ENCODE data around the gene LIN7C.

Gene LIN7C

DNA sequence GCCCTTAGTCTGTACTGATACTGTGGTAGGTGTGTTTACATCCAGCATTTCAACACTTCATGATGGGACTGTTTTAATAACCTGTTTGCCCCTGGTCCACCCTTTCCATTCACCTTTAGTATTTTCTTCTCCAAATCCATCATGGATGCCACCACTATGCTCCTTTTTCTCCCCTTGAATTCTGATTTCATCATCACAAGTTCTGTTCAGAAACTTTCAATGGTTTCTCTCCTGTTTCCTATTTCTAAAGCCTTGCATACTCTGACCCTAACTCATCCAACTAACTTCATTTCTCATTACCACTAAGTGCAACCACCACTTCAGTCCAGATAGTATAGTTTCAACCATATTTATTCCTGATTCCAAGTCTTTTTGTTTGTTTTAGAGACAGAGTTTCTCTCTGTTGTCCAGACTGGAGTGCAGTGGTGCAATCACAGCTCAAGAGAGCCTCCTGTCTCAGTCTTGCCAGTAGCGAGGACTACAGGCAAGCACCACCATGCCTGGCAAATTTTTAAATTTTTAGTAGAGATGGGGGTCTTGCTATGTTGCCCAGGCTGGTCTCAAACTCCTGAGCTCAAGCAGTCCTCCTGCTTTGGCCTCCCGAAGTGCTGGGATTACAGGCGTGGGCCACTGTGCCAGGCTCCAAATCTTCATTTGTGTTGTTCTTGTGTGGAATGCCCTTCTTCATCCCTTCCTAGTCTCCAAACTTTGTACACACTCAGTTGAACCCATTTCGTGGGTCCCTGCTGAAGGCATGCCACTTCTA lies 1.2 kb upstream of the LIN7C start:
- DNase-seq, result peak; percentile 12 to 29

DNA sequence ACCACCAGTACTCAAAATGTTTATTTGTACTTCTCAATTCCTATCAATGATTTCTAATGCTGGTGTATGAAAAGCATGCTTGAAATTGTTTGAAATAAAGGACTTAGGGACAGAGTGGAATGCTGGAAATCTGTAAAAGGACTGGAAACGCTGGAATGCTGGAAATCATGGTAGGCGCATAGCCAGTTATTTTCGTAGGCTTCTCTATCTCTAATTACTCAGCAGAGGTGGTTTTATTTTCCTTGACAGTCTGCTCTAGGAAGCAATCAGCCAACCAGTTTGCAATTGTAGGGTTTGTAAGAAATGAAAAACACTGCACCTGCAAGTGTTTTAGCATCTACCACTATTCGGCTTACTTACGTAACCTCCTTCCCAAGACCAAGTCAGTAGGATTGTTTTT lies 788 bp downstream of the LIN7C start:
- DNase-seq, result no peak

DNA sequence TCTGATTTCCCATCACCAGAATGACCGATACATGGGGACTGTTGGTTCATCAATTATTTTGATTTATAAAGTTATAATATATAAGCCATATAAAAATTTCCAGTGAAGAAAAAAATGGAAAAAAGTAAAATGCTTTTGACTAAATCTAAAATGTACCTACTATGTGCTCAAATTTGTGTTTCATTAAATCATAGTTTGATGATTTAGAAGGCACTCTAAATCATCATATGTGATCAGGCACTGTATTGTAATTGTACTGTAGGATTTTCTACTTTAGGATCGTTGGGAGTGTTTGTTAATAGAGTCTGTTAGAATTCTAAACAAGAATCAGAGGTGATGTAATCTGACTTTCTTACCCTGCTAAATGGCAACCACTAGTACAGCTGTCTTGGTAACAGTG lies 2.4 kb downstream of the LIN7C start:
- DNase-seq, result no peak

DNA sequence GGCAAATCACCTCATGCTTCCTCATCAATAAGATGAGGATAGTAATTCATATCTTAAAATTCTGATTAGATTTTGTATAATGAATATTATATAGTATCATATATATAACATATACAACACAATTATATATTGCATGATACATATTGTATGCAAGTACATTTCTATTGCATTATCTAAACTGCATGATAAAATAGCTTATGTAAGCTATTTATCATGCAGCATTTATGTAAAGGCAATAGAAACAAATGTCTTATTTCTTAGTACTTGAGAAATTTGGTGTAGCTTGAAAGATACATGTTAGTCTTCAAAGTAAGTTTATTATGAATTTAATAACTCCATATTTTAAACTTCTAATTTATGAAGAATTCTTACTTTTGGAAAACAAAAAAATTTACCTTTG lies 5.5 kb downstream of the LIN7C start:
- no peak for DNase-seq

DNA sequence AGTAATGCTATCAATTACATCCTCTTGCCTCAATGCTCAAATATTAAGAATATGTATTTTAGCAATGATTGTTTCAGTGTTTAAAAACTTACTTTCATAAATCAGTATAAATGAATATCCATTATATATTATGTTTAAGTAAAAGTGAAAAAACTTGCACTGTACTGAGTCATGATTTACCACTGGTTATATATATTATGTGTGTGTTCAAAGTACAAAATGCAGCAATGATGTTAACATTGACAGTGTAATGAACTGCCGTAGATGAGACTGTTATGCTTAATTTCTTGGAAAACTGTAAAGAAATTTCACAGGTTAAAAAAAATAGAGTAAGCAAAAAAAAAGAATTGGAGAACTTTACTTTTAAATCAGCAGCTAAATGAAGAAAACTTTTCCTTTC lies 8.7 kb downstream of the LIN7C start:
- DNase-seq, result no peak

DNA sequence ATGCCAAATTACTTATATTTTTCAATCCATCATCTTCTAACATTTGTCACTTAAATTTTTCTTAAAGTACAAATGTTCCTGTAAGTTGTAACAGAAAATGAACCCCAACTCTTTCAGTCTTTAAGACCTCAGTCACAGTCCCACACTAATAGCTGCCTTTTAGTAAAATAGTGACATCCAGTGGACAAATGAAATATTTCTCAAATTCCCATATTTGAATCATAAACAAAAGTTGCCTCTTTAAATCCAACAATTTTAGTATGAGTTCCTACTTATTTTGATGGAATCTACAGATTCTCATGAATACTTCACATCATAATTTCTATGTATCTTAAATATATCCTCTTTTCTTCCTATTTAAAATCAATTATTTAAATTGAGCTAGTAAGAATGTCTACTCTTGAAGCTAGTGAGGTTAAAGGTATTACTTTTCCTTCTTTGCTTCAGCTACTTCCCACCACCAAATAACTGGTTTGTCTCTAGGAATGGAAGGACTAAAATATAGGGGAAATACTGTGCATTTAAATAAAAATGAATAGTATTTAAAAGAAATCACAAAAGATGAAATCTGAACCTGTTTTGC lies 9.2 kb downstream of the LIN7C start:
- peak; percentile 43 to 52 for DNase-seq

DNA sequence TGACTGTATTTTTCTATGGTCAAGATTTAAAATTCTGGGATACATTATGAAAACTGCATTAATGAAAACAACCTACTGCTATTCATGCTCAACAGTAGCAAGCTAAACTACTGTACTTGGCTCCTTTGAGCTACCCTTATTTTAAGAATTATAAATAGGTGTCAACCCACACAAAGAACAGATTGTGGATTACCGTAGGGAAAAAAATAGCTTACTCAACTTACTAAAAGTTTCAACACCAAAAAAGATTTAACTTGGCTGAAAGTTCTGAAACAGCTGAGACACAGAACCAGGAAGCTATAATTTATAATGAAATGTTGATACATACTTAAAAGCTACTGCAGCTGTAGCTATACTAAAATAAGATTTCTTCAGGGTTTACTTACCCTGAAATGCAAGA lies 10.1 kb downstream of the LIN7C start:
- no peak for DNase-seq

DNA sequence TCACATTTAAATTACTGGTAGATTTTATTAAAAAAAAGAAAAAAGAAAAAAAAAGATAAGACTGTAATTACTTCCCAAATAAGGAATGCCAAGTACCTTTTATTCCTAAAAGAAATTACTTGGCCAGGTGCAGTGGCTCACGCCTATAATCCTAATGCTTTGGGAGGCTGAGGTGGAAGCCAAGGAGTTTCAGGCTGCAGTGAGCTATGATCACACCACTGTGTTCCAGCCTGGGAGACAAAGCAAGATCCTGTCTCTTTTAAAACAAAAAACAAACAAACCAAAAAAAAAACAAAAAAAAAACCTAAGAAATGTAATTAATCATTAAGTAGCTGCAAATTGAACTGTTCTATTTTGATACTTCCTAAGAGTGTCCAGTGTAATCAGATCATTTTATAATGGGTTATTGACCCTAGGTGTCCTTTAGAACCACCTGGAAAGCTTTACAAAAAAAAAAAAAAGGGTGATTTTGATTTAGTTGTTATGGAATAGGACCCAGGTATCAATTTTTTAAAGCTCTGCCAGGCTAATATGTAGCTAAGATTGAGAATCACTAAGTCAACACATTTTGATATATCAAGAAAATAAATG lies 10.8 kb downstream of the LIN7C start:
- no peak for DNase-seq

DNA sequence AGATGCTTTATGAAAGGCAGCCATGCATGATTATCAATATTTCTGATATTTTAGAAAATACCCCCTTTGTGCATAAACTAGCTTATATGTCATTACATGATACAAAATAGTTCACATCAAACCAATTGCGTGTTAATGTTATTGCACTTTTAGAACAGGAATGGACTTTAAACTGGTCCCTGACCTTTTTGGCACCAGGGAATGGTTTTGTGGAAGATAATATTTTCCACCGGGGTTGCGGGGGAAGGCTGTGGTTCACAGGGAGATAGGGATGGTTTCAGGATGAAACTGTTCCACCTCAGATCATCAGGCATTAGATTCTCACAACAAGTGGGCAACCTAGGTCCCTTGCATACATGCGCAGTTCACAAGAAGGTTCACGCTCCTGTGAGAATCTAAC lies 17.5 kb downstream of the LIN7C start:
- no peak for DNase-seq

DNA sequence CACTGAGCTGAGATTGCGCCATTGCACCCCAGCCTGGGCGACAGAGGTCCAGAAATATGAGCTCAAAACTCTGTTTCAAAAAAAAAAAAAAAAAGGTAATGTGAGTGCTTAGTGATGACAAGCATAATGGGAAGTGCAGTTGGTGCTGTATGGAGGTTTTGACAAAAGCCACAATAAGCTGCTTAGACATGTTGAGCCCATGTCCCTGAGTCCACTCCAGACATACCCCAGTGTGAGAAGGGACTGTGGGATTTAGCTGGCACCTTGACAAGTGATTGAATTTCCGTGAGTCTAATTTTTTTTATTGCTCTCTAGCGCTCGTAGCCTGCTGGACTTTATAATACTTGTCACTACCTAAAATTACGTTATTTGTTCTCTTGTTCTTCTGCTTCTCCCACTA lies 18.9 kb downstream of the LIN7C start:
- no peak for DNase-seq

DNA sequence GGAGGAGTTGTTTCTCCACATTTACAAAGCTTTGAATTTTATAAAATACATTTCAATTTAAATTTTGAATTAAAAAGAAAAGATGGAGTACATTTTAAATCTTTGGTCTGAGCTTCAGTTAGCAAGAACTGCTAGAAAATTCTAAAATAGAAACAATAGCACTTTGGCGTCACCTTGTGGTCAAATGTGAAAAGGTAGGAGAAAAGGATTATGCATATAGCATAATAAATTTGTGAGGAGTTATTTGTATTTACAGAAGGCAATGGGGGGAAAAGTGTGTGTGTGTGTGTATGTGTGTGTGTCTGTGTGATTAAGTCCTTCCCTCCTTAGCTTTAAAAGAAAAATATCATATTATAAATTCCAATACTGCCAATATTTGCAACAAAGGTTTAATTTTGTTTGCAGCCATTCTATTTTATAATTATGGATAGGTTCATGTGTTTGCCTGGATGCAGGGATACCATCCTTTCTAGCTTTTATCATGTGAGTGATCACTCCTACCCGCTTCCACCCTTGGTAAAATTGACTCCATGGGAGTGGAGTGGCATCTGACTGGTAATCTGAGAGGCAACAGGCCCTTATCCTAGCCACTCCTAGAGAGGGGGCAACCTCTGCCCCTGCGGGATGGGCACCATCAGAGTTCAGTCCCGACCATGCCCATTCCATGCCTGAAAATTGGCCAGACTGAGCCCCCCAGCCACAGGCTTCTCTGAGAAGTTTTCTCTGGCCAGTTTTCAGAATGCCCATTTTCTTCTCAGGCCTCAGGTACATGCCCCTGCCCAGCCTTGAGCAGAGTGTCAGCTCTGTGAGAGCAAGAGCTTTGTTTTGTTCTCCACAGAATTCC lies 20.4 kb downstream of the LIN7C start:
- DNase-seq, result peak; percentile 29 to 45

DNA sequence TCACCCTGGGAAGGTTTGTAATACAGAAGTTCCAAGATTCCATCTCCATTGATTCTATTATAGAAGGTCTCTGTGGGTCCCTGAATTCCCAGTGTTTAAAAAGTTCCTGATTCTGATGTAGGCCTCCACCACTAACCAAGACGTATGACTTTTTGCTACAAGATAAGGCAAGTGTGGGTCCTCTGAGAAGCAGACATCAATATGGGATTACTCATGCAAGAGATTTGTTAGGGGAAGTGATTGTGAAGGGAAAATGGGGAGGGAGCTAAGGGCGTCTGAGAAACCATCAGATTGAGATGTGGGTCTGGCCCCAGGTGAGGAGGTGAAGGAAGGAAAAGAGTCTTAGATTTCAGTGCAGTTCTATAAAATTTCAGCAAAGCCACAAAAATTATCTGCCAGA lies 23.8 kb downstream of the LIN7C start:
- DNase-seq, result no peak

DNA sequence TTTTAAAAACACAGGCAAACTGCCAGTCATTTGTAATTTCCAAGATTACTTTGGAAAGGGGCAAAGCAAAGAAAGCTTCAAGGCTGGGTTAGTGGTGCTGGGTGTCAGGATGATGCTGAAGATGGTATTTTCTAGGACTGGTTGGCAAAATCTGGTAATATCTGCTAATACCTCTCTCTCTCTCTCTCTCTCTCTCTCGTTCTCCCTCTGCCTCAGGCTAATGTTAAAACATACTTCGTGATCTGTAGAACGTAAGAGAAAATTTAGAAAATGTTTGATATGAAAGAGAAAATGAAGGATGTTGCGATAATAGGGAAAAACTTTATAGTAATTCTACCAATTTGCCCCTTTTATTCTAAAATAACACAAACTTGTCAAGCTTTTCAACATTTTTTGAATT lies 24.6 kb downstream of the LIN7C start:
- no peak for DNase-seq

DNA sequence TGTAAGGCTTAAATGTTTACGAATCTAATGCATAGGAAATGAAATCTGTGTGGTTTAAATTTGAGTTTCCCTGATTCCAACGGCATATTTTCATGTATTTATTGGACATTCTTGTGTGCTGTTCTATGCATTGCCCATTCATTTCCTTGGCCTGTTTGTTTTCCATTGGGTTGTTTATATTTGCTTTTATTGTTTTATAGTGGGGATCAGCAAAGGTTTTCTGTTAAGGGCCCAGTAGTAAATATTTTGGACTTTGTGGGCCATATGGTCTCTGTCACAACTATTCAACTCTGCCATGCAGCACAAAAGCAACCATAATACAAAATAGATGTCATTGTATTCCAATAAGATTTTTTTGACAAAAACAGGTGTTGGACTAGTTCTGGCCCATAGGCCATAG lies 28.7 kb downstream of the LIN7C start:
- DNase-seq, result no peak

DNA sequence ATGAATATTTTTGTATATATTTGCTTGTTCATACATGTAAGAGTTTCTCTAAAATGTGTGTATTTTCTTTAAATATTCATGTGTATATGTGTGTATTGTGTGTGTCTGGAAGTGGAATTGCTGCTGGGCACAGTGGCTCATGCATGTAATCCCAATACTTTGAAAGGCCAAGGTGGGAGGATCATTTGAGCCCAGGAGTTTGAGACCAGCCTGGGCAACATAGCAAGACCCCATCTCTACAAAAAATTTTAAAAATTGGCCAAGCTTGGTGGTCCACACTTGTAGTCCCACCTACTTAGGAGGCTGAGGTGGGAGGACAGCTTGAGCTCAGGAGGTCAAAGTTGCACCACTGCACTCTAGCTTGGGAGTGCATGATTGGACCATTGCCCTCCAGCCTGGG lies 29.3 kb downstream of the LIN7C start:
- DNase-seq, result no peak

DNA sequence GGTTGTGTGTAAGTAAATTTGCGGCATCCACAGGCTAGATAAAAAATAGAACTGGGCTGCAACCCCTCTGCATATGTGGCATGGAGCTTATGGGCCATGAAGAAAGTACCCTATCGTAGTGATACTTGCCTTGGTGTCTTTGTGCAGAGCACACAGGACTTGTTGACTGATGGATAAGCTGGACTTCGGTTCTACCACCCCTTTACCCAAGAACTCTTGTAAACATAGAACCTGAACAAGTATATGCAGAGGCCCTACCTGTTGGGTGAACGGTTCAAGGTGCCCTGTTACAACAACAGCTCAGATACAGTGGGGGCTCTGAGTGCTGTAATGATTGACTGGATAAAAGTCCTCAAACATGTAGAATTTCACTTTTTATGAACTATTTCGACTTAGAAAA lies 30.9 kb downstream of the LIN7C start:
- no peak for DNase-seq

DNA sequence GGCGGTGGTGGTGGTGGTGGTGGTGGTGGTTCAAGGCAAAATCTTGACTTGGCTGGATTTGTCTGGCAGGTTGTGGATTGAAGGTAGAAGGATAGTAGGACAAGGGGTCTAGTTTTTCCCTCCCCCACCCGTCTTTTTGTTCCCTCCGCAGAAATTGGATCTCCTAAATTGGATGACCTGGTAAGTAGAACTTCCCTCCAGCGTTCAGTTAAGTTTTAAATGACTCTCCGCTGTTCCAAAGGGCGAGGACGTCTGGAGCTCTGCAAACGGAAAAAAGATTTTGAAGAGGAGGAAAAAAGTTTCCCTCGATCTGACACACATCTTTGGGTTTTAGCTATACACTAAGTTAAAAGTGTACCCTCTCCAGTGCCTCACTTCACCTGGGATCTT lies 33.6 kb downstream of the LIN7C start:
- DNase-seq, result no peak

DNA sequence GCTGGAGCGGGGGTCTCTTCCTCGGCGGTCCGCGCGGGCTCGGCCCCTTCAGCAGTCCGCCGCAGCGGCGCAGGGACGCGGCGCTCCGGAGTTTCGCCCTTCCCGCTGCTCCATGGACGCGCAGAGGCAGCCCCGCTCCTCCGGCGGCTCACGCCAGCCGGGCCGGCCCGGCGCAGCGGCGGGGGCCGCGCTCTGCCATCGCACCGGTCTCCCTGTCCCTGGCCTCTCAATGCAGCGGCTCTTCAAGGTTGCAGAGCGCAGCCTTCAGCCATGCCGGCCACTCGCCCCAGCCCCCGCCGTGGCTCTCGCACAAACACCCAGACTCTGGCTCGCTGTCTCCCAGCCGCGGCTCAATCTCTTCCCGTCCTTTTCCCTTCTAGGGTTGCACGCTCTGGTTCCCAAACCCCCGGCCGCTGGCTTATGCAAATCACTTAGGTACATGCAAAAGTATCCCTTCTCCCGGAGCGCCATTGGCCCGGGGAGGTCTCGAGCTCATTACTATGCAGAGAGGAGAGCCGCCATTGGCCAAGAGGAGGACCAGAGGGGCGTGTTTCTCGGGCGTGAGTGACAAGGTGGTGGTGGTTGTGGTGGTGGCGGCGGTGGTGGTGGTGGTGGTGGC lies 34.1 kb downstream of the LIN7C start, which contains the start of gene LGR4:
TSS of gene LGR4 (minus strand) at position 393 of the 619 bp plus-strand sequence. CDS start 488 bp downstream, outside the sequence.
- no peak for DNase-seq

DNA sequence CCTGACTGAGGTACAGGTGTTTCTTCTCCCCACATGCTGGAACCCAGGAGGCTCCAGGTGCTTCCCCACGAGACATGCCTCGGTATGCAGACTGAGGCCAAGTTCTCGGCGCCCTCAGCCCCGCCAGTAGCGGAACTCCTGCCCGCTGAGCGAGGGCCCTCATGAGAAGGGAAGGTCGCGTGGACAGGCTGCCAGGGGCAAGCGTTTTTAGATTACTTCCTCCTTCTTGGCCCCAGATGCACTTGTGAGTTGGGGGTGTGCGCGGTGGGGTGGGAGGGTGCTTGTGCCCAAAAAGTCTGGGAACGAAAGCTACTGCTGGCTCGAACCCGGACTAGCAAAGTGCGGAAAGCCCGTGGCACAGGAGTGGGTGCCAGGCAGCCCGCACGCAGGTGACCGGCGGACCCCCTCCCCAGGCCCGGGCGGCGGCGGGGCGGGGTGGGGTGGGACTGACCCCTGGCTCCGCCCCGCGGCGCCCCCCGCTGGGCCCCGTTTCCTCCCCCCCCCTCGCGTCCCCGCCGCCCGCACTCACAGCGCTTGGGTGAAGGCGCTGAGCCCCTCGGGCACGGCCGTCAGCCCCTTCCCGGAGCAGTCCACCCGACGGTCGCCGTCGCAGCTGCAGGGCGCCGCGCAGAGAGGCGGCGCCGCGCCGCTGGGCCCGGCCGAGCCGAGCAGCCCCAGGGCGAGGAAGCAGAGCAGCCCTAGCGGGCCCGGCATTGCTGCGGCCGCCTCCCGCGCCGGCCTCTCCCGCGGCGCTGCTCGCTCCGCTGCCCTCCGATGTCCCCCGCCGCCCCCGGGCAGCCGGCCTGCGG lies 34.8 kb downstream of the LIN7C start:
- DNase-seq, result no peak

DNA sequence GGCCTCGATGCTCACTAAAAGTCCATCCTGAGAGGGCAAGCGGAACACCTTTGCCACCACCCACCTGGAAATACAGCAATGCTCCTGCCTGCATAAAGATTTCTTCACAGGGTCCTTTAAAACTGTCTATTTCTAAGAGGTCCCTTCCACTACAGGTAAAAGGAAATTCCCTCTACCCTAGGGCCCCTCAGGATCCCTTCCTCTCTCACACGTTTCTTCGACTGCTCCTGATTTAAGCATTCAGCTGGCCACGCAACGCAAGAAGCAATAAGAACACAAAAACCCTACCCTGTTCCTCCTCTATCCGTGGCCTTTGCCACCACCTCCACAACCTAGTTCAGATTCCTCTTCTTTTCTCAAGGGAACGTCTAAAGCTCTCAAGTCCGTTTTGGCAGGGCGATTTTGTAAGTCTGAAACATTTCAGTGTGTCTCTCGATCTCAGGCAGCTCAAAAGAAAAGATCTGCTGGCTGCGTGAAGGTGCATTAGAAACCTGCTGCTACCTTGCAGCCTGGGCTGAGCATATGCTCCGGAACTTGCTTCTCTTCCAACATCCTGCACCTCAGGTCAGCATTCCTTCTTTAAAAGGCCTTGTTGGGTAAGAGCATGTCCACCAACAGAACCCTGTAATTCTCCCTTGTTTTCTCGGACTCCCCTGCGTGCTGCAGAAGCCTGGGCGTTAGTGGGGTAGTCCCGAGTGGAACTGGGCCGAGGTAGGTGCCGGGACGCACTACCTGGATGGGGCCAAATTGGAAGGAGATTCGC lies 35.6 kb downstream of the LIN7C start:
- no peak for DNase-seq

DNA sequence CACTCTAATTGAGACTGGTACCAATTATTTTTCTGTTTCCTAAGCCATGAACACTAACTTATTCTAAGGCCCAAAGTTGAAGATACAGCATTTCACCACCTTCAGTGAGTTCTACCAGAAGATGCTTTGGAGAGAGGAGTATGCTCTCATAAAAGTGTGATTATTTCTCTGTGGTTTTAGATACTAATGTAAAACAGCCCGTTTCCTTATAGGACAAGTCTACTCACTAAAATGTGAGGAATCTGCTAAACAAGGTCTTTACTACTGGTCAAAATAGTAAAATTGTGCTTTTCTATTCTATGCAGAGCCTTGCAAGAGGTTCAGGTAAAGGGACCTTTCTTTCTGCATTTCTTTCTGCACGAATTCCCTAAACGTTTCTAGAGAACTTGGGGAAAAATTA lies 36.4 kb downstream of the LIN7C start:
- no peak for DNase-seq

Measured in AML-193 (cell line).